ENCODE measurements around the gene CDH6.

Gene CDH6

GRCh38 chr5:31255041-31255440 is 61.6 kb downstream of the CDH6 start:
- no peak for DNase-seq

GRCh38 chr5:31268256-31268655 is 74.8 kb downstream of the CDH6 start:
- no peak for DNase-seq

DNA sequence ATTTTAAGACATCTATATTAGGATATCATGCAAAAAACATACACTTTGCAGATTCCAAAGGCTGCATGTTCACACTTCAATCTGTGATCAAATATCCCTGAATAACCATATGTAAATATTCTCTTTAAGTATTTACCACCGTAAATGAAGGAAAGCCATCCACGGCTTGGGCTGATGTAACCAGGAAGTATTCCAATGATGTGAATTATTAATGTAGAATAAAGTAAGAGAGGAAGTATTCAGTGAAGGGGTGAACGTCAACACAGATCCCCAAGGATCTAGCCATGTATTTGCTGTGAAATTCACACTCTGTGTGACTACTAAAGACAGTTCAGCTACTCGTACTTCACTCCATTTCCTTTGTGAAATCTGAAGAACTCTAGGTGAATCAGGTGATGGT is 75.2 kb downstream of the CDH6 start:
- no peak for DNase-seq

DNA sequence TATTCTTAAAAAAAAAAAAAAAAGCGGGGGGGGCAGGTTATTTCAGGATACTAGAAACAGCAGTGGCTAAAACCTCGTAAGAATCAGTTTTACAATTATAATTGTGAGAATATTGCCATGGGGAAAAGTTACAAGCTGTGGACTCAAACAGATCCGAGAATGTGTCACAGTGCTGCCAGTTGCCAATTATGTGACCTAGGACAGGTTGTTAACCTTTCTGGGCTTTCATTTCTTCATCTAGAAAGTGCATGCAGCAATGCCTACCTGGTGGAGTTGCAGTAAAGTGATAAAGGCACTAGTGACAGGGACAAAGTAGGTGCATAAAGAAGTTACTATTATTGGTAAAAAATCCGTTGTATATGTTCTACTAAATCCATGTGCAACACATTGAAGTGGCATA is 75.8 kb downstream of the CDH6 start:
- no peak for DNase-seq

- DNase-seq, result no peak
These were observed 76.9 kb downstream of the CDH6 start for GRCh38 chr5:31270396-31270795.

DNA sequence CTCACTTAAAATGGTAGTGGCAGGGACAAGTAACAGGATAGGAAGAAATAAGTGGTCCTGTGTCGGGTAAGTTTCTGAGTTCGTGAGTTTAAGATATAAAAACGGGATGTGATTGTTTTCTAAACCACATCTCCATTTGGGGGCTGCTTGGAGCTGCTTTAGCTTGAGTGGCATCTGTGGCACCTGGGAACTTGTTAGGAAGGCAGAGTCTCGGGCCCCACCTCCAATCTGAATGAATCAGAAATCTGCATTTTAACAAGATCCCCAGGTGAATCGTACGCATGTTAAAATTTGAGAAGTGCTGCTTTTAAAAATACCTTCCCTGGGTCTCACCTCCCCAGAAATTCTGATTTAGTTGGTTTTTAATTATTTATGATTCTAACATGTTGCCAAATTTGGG is 78.1 kb downstream of the CDH6 start:
- no peak for DNase-seq

DNA sequence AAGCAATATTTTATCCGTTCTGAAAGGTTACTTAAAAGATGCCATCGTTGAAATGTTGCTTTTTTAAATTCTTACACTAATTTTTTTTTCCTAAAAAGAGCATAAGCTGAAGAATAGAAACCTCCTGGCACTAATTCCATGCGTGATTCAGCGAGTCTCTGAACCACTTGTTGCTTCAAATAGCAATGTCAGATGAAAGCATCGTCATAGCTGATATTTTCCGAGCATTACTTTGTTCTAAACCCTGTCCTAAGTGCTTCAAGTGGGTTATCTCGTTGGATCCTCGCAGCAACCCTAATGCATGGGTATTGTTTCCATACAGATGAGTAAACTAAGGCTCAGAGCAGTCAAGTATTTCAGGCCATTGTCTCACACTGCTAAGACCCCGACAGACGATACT is 79.7 kb downstream of the CDH6 start:
- DNase-seq, result no peak

DNA sequence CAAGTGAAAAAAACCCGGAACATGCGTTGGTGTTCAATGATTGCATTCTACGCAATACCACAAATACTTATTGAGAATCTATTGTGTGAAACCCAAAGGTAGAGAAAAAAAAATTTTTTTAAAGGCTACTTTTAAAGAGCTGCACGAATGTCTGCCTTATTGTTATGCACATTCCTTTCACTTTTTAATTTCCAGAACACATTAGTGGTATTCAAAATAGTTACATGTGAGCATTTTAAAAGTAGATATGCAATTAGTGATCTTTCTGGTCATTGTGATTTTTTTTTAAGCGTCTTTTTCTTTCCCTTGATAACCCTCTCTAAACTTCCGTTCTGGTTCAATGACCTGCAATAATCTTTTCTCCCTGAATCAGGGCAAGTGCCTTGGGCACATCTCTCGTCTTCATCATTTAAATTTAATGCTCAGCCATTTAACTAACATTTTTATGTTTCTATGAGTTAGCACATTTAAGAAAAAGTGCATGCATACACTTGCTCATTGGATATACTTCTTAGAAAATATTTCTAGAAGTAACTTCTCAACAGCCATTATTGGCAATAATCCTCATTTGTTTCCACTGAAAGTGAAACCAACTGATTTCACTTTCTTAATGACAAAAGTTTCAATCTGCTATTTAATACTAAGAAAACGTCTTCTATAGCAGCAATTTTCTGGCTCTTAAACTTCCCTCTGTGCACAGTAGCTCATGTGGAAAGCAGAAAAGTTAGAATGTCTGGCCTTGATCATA is 80.3 kb downstream of the CDH6 start:
- no peak for DNase-seq

DNA sequence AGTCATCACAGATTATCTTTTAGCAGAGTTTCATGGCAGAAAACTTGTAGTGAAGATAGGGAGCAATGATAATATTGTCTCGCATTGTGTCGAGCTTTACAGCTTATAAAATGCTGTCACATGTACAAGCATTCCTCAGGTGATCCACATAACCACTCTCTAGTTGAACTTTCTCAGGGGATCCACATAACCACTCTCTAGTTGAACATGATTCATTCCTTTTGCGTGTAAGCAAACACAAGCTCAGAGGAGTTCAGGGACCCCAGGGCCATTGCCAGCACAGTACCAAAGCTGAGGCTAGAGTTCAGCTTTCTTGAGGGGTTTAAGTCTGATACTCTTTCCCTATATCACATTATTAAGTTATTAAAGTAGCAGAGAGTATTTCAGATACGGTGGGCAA is 86.7 kb downstream of the CDH6 start:
- no peak for DNase-seq

DNA sequence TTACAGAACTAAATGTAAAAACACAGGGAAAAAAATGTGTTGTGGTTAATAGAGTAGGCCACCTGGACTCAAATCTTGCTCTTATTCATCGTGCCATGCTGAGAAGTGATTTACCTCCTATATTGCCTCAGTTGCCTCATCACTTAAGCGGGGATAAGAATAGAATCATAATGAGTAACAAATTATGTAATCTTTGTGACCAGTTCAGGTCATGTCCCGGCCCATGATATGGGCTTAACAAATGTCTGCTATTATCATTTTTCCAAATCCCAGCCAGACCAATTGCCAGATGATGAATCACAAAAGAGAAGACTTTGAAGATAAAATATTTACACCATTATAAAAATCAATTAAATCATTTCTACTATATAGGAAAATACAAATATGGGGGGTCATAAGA is 89.8 kb downstream of the CDH6 start:
- no peak for DNase-seq

- DNase-seq, result no peak
These were observed 91.5 kb downstream of the CDH6 start for GRCh38 chr5:31285025-31285424.

DNA sequence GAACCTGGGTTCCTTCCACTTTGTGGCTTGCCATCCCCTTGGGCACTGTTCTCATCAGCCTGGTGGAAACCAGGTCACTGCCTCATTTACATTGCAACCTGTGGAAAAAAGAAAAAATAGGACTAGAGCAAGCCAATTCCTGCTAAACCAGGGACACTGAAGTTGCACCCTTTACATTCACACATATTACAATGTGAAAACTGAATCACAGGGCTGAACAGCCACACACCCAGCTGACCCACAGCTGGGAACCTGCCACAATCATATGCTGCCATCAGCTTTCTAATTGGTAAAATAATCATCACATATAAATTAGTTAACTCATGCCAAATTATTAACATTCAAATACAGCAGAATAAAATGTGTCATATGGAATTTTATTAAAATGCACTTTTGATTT is 94.5 kb downstream of the CDH6 start:
- no peak for DNase-seq

DNA sequence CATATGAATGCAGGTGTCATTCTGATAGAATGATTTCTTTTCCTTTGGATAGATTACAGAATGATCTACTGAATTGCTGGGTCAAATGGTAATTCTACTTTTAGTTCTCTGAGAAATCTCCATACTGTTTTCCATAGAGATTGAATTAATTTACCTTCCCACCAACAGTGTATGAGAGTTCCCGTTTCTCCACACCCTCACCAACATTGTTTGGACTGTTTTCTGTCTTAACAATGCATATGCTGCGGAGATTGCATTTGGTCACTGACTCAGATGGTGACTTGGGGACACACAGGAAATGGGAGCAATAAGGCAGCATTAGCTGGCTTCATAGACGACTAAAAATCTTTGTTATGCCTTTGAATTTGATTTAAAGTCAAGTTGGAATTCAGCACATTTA is 95.9 kb downstream of the CDH6 start:
- no peak for DNase-seq

DNA sequence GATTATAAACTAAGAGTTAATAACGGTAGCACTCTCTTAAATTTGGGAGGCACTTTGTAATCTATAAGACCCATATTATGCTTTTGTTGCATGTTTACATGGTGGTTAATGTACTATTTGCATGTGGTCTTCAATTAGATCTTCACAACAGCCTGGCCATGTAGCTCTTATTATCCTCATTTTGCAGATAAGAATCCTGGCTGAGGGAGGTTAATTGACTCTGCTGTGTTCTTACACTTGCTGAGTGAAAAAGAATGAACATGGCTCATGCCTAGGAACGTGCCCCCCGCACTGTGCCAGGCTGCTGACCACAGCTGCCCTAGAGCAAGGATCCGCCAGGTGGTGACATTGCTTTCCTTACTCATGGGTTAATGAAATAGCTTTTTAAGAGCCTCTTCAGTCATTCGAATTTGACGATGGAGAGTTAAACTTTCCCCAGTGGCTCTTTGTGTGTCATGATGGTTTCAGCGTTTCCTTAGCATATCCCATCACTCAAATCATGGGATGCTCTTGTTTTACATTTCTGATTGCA is 97.9 kb downstream of the CDH6 start:
- DNase-seq, result no peak

DNA sequence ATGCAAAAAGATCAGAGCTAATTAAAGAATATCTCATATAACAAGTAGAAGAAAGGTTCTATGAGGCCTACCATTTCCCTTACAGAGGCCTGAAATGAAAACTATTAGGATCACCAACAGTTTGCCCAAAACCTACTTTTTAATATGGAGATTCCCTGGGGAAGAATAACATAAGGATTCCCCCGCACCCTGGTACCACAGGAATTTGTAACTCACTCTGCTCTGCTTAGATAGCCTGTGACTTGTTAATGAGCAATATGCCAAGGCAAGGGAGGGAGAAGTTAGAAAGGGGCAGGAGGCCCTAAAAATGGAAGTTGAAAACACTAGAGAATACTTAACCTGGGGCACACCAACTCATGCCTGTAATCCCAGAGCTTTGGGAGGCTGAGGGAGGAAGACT is 107.0 kb downstream of the CDH6 start:
- DNase-seq, result no peak

DNA sequence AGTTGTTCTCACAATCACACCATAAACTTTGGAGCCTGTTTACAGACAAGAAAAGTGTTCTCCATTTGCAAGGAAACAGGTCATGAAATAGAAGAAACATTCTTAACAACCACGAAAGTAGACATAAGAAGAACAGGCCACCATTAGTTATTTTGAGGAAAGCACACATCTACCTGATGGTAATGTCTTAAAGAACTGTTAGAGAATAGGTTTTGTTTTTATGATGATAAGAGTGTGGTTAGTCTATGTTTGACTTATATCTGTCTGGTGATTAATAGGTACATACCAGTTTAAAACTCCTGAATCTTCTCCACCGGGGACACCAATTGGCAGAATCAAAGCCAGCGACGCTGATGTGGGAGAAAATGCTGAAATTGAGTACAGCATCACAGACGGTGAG is 108.3 kb downstream of the CDH6 start:
- no peak for DNase-seq

GRCh38 chr5:31303688-31304087 is 110.2 kb downstream of the CDH6 start:
- DNase-seq, result no peak

- no peak for DNase-seq
These were observed 124.2 kb downstream of the CDH6 start for GRCh38 chr5:31317665-31318064.

DNA sequence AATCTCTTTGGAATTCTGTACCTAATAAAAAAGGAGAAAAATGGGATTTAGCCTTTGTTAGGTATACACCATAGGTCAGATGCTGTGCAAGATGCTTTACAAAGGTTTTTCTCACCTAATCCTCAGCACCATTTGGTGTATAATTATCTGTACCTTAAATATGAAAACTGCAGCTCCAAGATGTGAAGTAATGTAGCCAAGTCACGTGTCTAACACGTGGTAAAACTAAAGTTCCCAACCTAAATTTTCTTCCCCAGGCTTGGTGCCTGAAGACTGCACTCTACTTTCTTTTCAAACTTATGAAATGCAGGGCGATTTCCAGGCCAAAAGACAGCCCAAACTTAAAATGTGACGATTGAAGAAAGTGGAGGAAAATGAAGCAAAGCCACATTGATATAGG is 125.8 kb downstream of the CDH6 start:
- DNase-seq, result no peak

DNA sequence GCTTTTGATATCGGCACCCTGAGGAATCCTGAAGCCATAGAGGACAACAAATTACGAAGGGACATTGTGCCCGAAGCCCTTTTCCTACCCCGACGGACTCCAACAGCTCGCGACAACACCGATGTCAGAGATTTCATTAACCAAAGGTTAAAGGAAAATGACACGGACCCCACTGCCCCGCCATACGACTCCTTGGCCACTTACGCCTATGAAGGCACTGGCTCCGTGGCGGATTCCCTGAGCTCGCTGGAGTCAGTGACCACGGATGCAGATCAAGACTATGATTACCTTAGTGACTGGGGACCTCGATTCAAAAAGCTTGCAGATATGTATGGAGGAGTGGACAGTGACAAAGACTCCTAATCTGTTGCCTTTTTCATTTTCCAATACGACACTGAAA is 129.5 kb downstream of the CDH6 start:
- DNase-seq, result no peak

GRCh38 chr5:31324842-31325241 is 131.4 kb downstream of the CDH6 start:
- no peak for DNase-seq

DNA sequence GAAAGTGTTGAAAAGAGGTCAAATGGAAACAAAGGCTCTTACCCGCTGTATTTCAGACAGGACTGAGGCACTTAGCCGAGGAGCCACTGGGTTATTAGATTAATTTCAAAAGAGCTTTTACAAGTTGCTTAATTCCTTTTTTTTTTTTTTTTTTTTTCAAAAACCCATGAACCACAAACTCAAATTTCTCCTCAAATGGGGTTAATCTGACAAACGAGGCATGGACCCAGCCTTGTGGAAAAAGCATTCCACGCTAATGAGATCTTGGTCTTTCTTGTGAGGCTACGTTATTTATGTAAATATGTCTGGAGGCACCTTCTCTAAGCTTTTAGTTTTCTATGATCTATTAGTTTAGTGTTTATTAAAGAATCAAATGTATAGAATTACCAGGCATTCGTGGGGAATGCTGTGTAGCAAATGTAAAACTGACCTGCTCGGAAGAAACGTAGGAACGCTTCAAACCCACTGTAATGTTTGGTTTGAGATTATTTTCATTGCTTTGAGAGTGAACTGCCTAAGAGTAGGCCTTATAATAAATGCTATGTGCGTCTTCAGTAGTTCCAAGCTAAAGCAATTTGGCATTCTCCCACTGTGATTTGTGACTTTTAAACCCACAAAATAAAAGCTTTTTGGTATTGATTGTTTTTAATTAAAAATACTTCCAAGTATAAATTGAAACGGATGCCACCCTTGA is 134.7 kb downstream of the CDH6 start:
- DNase-seq, result no peak

DNA sequence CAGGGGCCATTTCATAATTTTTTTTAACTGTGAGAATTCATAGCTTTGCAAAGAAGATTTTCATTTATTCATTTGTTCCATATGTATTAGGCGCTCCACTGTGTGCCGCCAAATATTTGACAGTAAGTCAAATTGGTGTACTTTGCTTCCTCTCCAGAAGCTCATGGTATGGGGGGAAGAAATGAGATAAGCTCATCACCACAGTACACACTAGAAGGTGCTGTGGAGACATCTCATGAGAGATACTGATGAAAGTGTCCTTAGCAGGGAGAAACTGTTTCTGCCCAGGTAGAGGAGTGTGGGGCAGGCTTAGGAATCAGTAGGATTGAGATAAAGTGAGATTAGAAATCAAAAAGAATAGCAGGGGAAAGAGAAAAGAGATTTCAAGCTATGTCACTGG is 136.2 kb downstream of the CDH6 start:
- DNase-seq, result no peak

GRCh38 chr5:31332160-31332559 is 138.7 kb downstream of the CDH6 start:
- DNase-seq, result no peak

DNA sequence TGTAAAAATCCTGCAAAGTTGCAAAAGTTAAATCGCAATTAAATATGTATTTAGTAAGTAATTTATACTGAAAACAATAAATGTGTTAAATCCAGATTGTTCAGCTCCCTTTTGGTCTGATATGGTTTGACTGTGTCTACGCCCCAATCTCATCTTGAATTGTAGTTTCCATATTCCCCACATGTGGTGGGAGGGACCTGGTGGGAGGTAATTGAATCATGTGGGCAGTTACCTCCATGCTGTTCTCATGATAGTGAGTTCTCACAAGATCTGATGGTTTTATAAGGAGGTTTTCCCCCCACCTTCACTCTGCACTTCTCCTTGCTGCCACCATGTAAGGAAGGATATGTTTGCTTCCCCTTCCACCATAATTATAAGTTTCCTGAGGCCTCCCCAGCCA is 140.0 kb downstream of the CDH6 start:
- no peak for DNase-seq

Data from right forelimb (tissue), 1 donor.